ENCODE results near the gene RANBP1. TPM values are rescaled to one million over a fixed set of nuclear protein-coding genes. Genes with fewer than 3 reads are reported as not detected.

Gene RANBP1
- total and polyA plus RNA-seq, 9 of the 15 experiments (the other 6 are each of a cell fraction or from before 2014, with no cell fraction given): 162 to 2,891 (median 1,289) TPM

- peak; percentile 12 to 49; a peak in 2 of 4 replicates for TF ChIP-seq ZMIZ1 (IDR thresholded peaks at IDR 0.05; ENCODE audit: low read depth in 2 of 2, low read length in 2 of 2)
- no peak for TF ChIP-seq ILF3 (IDR thresholded peaks at IDR 0.05; ENCODE audit: borderline replicate concordance)
- TF ChIP-seq USF1 (CRISPR knock-in tag; IDR thresholded peaks at IDR 0.05): no peak
- TF ChIP-seq CBX3 (IDR thresholded peaks at IDR 0.05; ENCODE audit: borderline replicate concordance in 1 of 2, low read length in 2 of 2): no peak
- no peak for TF ChIP-seq ZBTB33 (CRISPR knock-in tag; IDR thresholded peaks at IDR 0.05)
- TF ChIP-seq ZNF561 (CRISPR knock-in tag; conservative IDR thresholded peaks at IDR 0.05): no peak; the same call in 1 of the 2 replicates
- TF ChIP-seq NFATC3 (IDR thresholded peaks at IDR 0.05): no peak
- peak; percentile 76 for TF ChIP-seq ETV1 (tag; conservative IDR thresholded peaks at IDR 0.05; ENCODE audit: low read depth)
- peak; percentile 80 for TF ChIP-seq E4F1 (CRISPR knock-in tag; IDR thresholded peaks at IDR 0.05; ENCODE audit: borderline replicate concordance)
- no peak for TF ChIP-seq GABPA (tag; conservative IDR thresholded peaks at IDR 0.05; ENCODE audit: low read depth)
- TF ChIP-seq GATAD2B (IDR thresholded peaks at IDR 0.05; ENCODE audit: borderline replicate concordance): no peak
- TF ChIP-seq RB1 (IDR thresholded peaks at IDR 0.05; ENCODE audit: low read depth): no peak
- no peak for TF ChIP-seq ZNF324 (CRISPR knock-in tag; IDR thresholded peaks at IDR 0.05)
- peak; percentile 88; the same call in 1 of the 2 replicates for TF ChIP-seq ZNF764 (CRISPR knock-in tag; IDR thresholded peaks at IDR 0.05; ENCODE audit: low read depth)
- no peak for TF ChIP-seq HNRNPH1 (optimal IDR thresholded peaks at IDR 0.05; ENCODE audit: low read depth, low read length)
- peak; percentile 88; the same call in 1 of the 2 replicates for TF ChIP-seq CGGBP1 (CRISPR knock-in tag; IDR thresholded peaks at IDR 0.05)
Measured at GRCh38 chr22:20079745-20080444, 36.0 kb upstream of the RANBP1 start, which contains the start of gene DGCR8 (continued).

Measured in K562 (cell line).